ENCODE measurements around the gene MGMT.

Gene MGMT

GRCh38 chr10:129498680-129499079, 31.6 kb downstream of the MGMT start:
- no peak for TF ChIP-seq CTCF (IDR thresholded peaks at IDR 0.05; ENCODE audit: low read depth, low read length, missing control alignments)
- DNase-seq (ENCODE audit: extremely low read depth, low read depth), result no peak
- no peak overlapping the region for H3K4me3 ChIP-seq (replicated peaks; ENCODE audit: low read depth, low read length)

- DNase-seq (ENCODE audit: extremely low read depth, low read depth), result no peak
- no peak for TF ChIP-seq CTCF (IDR thresholded peaks at IDR 0.05; ENCODE audit: low read depth, low read length, missing control alignments)
- no peak overlapping the region for H3K4me3 ChIP-seq (replicated peaks; ENCODE audit: low read depth, low read length)
These were observed 33.7 kb downstream of the MGMT start for GRCh38 chr10:129500617-129501339.

GRCh38 chr10:129501652-129502436, 34.8 kb downstream of the MGMT start:
- no peak for TF ChIP-seq CTCF (IDR thresholded peaks at IDR 0.05; ENCODE audit: low read depth, low read length, missing control alignments)
- no peak overlapping the region for H3K4me3 ChIP-seq (replicated peaks; ENCODE audit: low read depth, low read length)
- no peak for DNase-seq (ENCODE audit: extremely low read depth, low read depth)

GRCh38 chr10:129502448-129502847, 35.4 kb downstream of the MGMT start:
- H3K4me3 ChIP-seq (replicated peaks; ENCODE audit: low read depth, low read length), result no peak overlapping the region
- DNase-seq (ENCODE audit: extremely low read depth, low read depth), result no peak
- no peak for TF ChIP-seq CTCF (IDR thresholded peaks at IDR 0.05; ENCODE audit: low read depth, low read length, missing control alignments)

GRCh38 chr10:129505500-129506075, 38.5 kb downstream of the MGMT start:
- H3K4me3 ChIP-seq (replicated peaks; ENCODE audit: low read depth, low read length), result no peak overlapping the region
- no peak for TF ChIP-seq CTCF (IDR thresholded peaks at IDR 0.05; ENCODE audit: low read depth, low read length, missing control alignments)
- DNase-seq (ENCODE audit: extremely low read depth, low read depth), result no peak

GRCh38 chr10:129506101-129506797, 39.2 kb downstream of the MGMT start:
- H3K4me3 ChIP-seq (replicated peaks; ENCODE audit: low read depth, low read length), result no peak overlapping the region
- TF ChIP-seq CTCF (IDR thresholded peaks at IDR 0.05; ENCODE audit: low read depth, low read length, missing control alignments), result no peak
- no peak for DNase-seq (ENCODE audit: extremely low read depth, low read depth)

Data from HFF-Myc (cell line).